K562 (cell line): ENCODE data around the gene CPSF4. TPM values are rescaled to one million over a fixed set of nuclear protein-coding genes. Genes with fewer than 3 reads are reported as not detected.

Experiments
- CBX3 ChIP-seq, 2 experiments: IDR thresholded peaks; 1 replicate in 1 of 2; 2 replicates in 1 of 2; pipeline ENCODE4 v1.6.1; 2012; ENCODE audit warnings: inconsistent platforms in 2 of 2, low read length in 2 of 2, borderline replicate concordance in 1 of 2, control low read depth in 1 of 2
- CCNT2 ChIP-seq: IDR thresholded peaks from 2 replicates; pipeline ENCODE4 v1.6.1; 2011; ENCODE audit warnings: borderline replicate concordance, low read depth, mild to moderate bottlenecking, moderate library complexity, mixed read lengths, low read length; ENCODE audit not compliant: insufficient read length; ENCODE audit errors: extremely low read depth
- CHD4 ChIP-seq: fragments of 200-600 bp; sonication (generic); IDR thresholded peaks from 3 replicates; pipeline ENCODE4 v1.6.1; 2012; ENCODE audit warnings: low read depth, mild to moderate bottlenecking, mixed read lengths, low read length, inconsistent platforms; ENCODE audit not compliant: insufficient read depth, insufficient replicate concordance, poor library complexity, severe bottlenecking
- ERF ChIP-seq: fragments of 450-650 bp; formaldehyde crosslinking; IDR thresholded peaks from 2 replicates; pipeline ENCODE4 v1.4.0; 2020; ENCODE audit warnings: mild to moderate bottlenecking, mixed read lengths
- FIP1L1 ChIP-seq: fragments of 200-400 bp; formaldehyde crosslinking; IDR thresholded peaks from 2 replicates; pipeline ENCODE4 v1.6.1; 2018; ENCODE audit warnings: mild to moderate bottlenecking, low read depth, low read length; ENCODE audit not compliant: poor library complexity, severe bottlenecking
- HOXB6 ChIP-seq: fragments of 250-450 bp; sonication (Bioruptor Pico); IDR thresholded peaks from 2 replicates; pipeline ENCODE4 v1.5.1; 2022; ENCODE audit warnings: mild to moderate bottlenecking, borderline replicate concordance
- KDM5B ChIP-seq: fragments of 200-600 bp; sonication (generic); IDR thresholded peaks from 2 replicates; pipeline ENCODE4 v1.6.1; 2012; ENCODE audit warnings: low read depth, mild to moderate bottlenecking, moderate library complexity, low read length, control low read depth, inconsistent platforms; ENCODE audit not compliant: insufficient replicate concordance
- L3MBTL2 ChIP-seq: fragments of 450-650 bp; IDR thresholded peaks from 2 replicates; pipeline ENCODE4 v1.6.1; 2016; ENCODE audit warnings: mild to moderate bottlenecking, moderate library complexity
- NFIX ChIP-seq: fragments of 250-450 bp; sonication (Bioruptor Pico); IDR thresholded peaks from 2 replicates; pipeline ENCODE4 v1.4.0; 2020; ENCODE audit warnings: low read depth, mild to moderate bottlenecking, moderate library complexity
- POLR2AphosphoS5 ChIP-seq: IDR thresholded peaks from 2 replicates; pipeline ENCODE4 v1.6.1; 2011; ENCODE audit warnings: mild to moderate bottlenecking, low read depth, low read length, moderate library complexity; ENCODE audit not compliant: control insufficient read depth, insufficient read depth
- SIN3B ChIP-seq: fragments of 450-650 bp; IDR thresholded peaks from 2 replicates; pipeline ENCODE4 v1.6.1; 2017; ENCODE audit warnings: low read depth, mild to moderate bottlenecking, moderate library complexity
- SMAD4 ChIP-seq: fragments of 250-450 bp; sonication (Bioruptor Pico); conservative IDR thresholded peaks from 2 replicates; pipeline ENCODE4 v1.8.0; 2021; ENCODE audit warnings: inconsistent platforms, mild to moderate bottlenecking, moderate library complexity
- SMC3 ChIP-seq: conservative IDR thresholded peaks from 2 replicates; pipeline ENCODE4 v1.6.1; 2011; ENCODE audit warnings: low read depth, low read length, improper control_type of control experiment; ENCODE audit not compliant: insufficient read depth
- SRSF1 ChIP-seq: fragments of 200-400 bp; formaldehyde crosslinking; IDR thresholded peaks from 2 replicates; pipeline ENCODE4 v1.6.1; 2017; ENCODE audit warnings: mild to moderate bottlenecking, low read depth, low read length, moderate library complexity
- WHSC1 ChIP-seq: IDR thresholded peaks from one replicate; pipeline ENCODE4 v1.6.1; 2012; ENCODE audit warnings: low read length, control low read depth, inconsistent platforms
- ZNF699 ChIP-seq: fragments of 250-450 bp; sonication (Bioruptor Pico); IDR thresholded peaks from 2 replicates; pipeline ENCODE4 v1.8.0; 2021; ENCODE audit warnings: mild to moderate bottlenecking, moderate library complexity; ENCODE audit not compliant: insufficient replicate concordance
- polyA plus RNA-seq, 8 experiments: library from polyadenylated mRNA; depleted of rRNA in 4 of 8; stranded (reverse) in 5 of 8; unstranded in 3 of 8; fragments of >200 nt; fragmentation: Nextera tagmentation in 2 of 8; fragmentation: Illumina TruSeq in 1 of 8; extraction: Ambion mirVana in 2 of 8; extraction: Trizol in 1 of 8; gene quantifications; 2 replicates each; pipeline versions ENCODE4 v1.2.1 to v1.2.3, GENCODE V29; 2011 to 2014; ENCODE audit warnings: inconsistent platforms in 1 of 8, missing spikeins in 1 of 8
- total RNA-seq, 7 experiments: library from RNA; depleted of rRNA in 6 of 7; stranded (reverse); fragments of >200 nt in 6 of 7; fragmentation: Illumina TruSeq in 2 of 7; extraction: Trizol in 2 of 7; gene quantifications; 2 replicates each; pipeline versions ENCODE4 v1.2.1 to v1.2.3, GENCODE V29; 2011 to 2021; ENCODE audit warnings: low replicate concordance in 1 of 7
- TF ChIP-seq, protein P1 (sequence below): fragments of 250-450 bp; sonication (Bioruptor Pico); IDR thresholded peaks from 2 replicates; pipeline ENCODE4 v1.4.0; 2020; ENCODE audit warnings: borderline replicate concordance
- TF ChIP-seq, protein P2 (sequence below): fragments of 450-650 bp; IDR thresholded peaks from 2 replicates; pipeline ENCODE4 v1.6.1; 2016; ENCODE audit warnings: missing biosample characterization, missing genetic modification characterization
- TF ChIP-seq, protein P3 (sequence below): fragments of 450-650 bp; IDR thresholded peaks from 2 replicates; pipeline ENCODE4 v1.6.1; 2018; ENCODE audit not compliant: partially characterized antibody

CPSF4 gene
- total and polyA plus RNA-seq, 9 of the 15 experiments (the other 6 are each of a cell fraction or from before 2014, with no cell fraction given) = 16.9 to 118 (median 71.7) TPM

DNA sequence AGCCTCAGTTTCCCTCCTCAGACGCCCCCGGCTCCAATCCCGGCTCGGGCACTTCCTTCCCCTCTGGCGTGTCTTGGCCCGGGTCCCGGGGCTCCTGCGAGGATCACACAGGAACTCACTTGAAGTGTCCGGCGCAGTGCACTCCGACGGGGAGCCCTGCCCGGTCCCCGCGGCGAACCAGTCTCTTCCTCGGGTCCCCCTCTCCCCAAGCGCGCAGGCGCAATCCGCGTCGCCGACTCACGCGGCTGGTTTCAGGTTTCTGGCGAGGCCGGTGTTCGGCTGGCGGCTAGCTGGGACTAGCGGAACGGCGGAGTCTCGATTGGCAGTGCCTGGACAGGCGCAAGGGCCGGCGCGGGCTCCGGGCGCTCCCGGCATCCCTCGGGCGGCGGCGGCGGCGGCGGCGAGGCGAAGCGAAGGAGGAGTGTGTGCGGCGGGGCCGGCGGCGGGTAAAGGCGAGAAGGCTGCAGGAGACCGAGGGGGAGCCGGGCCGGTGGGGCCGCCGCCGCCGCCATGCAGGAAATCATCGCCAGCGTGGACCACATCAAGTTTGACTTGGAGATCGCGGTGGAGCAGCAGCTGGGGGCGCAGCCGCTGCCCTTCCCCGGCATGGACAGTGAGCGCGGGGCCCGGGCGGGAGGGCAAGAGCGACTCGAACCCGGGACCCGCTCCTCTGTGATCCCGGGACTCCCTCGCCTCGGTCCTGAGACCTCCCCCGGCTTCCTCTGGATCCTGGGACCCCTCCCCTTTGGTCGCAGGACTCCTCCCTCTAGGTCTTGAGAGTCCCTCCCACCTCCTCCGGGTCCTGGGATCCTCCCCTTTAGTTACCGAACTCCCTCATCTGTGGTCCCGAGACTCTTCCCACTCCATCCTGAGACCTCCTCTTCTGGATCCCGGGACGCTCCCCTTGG is at the start of gene CPSF4, which contains the start of gene PTCD1 (continued):
- no peak for TF ChIP-seq WHSC1
- TF ChIP-seq L3MBTL2 = peak; percentile 98
- TF ChIP-seq, protein P1, sequence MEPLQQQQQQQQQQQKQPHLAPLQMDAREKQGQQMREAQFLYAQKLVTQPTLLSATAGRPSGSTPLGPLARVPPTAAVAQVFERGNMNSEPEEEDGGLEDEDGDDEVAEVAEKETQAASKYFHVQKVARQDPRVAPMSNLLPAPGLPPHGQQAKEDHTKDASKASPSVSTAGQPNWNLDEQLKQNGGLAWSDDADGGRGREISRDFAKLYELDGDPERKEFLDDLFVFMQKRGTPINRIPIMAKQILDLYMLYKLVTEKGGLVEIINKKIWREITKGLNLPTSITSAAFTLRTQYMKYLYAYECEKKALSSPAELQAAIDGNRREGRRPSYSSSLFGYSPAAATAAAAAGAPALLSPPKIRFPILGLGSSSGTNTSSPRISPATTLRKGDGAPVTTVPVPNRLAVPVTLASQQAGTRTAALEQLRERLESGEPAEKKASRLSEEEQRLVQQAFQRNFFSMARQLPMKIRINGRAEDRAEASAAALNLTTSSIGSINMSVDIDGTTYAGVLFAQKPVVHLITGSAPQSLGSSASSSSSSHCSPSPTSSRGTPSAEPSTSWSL = 0 out of 2 replicates have a peak, but pooled peaks have one; percentile 42
- no peak; the same call in 1 of the 2 replicates for TF ChIP-seq HOXB6
- TF ChIP-seq, protein P2, sequence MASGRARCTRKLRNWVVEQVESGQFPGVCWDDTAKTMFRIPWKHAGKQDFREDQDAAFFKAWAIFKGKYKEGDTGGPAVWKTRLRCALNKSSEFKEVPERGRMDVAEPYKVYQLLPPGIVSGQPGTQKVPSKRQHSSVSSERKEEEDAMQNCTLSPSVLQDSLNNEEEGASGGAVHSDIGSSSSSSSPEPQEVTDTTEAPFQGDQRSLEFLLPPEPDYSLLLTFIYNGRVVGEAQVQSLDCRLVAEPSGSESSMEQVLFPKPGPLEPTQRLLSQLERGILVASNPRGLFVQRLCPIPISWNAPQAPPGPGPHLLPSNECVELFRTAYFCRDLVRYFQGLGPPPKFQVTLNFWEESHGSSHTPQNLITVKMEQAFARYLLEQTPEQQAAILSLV (tag) = no peak
- TF ChIP-seq POLR2AphosphoS5 = peak; percentile 65
- peak; percentile 80 for TF ChIP-seq SMAD4 (CRISPR knock-in tag)
- TF ChIP-seq, protein P3, sequence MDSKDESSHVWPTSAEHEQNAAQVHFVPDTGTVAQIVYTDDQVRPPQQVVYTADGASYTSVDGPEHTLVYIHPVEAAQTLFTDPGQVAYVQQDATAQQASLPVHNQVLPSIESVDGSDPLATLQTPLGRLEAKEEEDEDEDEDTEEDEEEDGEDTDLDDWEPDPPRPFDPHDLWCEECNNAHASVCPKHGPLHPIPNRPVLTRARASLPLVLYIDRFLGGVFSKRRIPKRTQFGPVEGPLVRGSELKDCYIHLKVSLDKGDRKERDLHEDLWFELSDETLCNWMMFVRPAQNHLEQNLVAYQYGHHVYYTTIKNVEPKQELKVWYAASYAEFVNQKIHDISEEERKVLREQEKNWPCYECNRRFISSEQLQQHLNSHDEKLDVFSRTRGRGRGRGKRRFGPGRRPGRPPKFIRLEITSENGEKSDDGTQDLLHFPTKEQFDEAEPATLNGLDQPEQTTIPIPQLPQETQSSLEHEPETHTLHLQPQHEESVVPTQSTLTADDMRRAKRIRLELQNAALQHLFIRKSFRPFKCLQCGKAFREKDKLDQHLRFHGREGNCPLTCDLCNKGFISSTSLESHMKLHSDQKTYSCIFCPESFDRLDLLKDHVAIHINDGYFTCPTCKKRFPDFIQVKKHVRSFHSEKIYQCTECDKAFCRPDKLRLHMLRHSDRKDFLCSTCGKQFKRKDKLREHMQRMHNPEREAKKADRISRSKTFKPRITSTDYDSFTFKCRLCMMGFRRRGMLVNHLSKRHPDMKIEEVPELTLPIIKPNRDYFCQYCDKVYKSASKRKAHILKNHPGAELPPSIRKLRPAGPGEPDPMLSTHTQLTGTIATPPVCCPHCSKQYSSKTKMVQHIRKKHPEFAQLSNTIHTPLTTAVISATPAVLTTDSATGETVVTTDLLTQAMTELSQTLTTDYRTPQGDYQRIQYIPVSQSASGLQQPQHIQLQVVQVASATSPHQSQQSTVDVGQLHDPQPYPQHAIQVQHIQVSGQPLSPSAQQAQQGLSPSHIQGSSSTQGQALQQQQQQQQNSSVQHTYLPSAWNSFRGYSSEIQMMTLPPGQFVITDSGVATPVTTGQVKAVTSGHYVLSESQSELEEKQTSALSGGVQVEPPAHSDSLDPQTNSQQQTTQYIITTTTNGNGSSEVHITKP = peak; percentile 67
- TF ChIP-seq ZNF699 = no peak
- 0 out of 2 replicates have a peak, but pooled peaks have one; percentile 17 for TF ChIP-seq SMC3
- peak; percentile 89 for TF ChIP-seq FIP1L1
- peak in 1 of 2 experiments; percentile 65; a peak in 1 of 3 replicates for TF ChIP-seq CBX3 (IDR thresholded peaks at IDR 0.05; ENCODE audit: borderline replicate concordance in 1 of 2, low read length in 2 of 2)
- no peak for TF ChIP-seq NFIX (CRISPR knock-in tag)
- peak; percentile 75 for TF ChIP-seq ERF (CRISPR knock-in tag)
- TF ChIP-seq CCNT2 = peak; percentile 94
- no peak for TF ChIP-seq CHD4
- 0 out of 2 replicates have a peak, but pooled peaks have one; percentile 46 for TF ChIP-seq SRSF1
- TF ChIP-seq SIN3B = peak; percentile 78; the same call in 1 of the 2 replicates
- peak; percentile 85 for TF ChIP-seq KDM5B
